A673 (cell line): ENCODE measurements around the gene FKBP5. TPM values are rescaled to one million over a fixed set of nuclear protein-coding genes. Genes with fewer than 3 reads are reported as not detected.
A peak's percentile ranks its signal among the peaks of the same experiment; 100 is the strongest.

Experiments used
- BruUV-seq: library from RNA; stranded (reverse); fragments of 400-500 nt; replicated peaks from 2 replicates; lab custom pipeline; 2021; lab: Mats Ljungman, UMichigan
- CTCF ChIA-PET: fragments of 300-600 bp; sonication (Branson Sonifier 250); formaldehyde crosslinking; loops from one replicate; lab custom pipeline; 2022; ENCODE audit warnings: antibody characterized with exemption; lab: Charles Lee
- POLR2A ChIA-PET: fragments of 300-600 bp; sonication (Branson Sonifier 250); formaldehyde crosslinking; loops from one replicate; lab custom pipeline; 2022; ENCODE audit warnings: antibody characterized with exemption; ENCODE audit not compliant: low non-redundant PET; lab: Charles Lee
- DNase-seq: peaks from one replicate; pipeline ENCODE4 v3.0.0-alpha.2; 2015; ENCODE audit warnings: low spot score
- H3K27ac ChIP-seq: fragments of 200-600 bp; sonication (generic); 2 replicates; pipeline ENCODE4 v1.5.1; 2016; ENCODE audit warnings: mixed run types, low read depth, mild to moderate bottlenecking, mixed read lengths, antibody characterized with exemption, low read length; ENCODE audit not compliant: poor library complexity, severe bottlenecking
- H3K27me3 ChIP-seq: fragments of 200-600 bp; sonication (generic); replicated peaks from 2 replicates; pipeline ENCODE4 v1.6.1; 2017; ENCODE audit warnings: mixed run types, low read depth, mild to moderate bottlenecking, mixed read lengths, antibody characterized with exemption, low read length; ENCODE audit not compliant: insufficient read depth, poor library complexity
- H3K36me3 ChIP-seq: fragments of 200-600 bp; sonication (generic); 2 replicates; pipeline ENCODE4 v1.6.1; 2016; ENCODE audit warnings: mixed run types, mild to moderate bottlenecking, mixed read lengths, antibody characterized with exemption, low read length; ENCODE audit not compliant: insufficient read depth, poor library complexity, severe bottlenecking
- H3K4me1 ChIP-seq: fragments of 200-600 bp; sonication (generic); 2 replicates; pipeline ENCODE4 v1.6.1; 2017; ENCODE audit warnings: mixed run types, mild to moderate bottlenecking, mixed read lengths, antibody characterized with exemption, low read length; ENCODE audit not compliant: insufficient read depth, poor library complexity, severe bottlenecking
- H3K4me3 ChIP-seq: fragments of 200-600 bp; sonication (generic); 2 replicates; pipeline ENCODE4 v1.5.1; 2016; ENCODE audit warnings: low read depth, mixed run types, mild to moderate bottlenecking, mixed read lengths, low read length; ENCODE audit not compliant: poor library complexity, severe bottlenecking
- H3K9me3 ChIP-seq: fragments of 200-600 bp; sonication (generic); 2 replicates; pipeline ENCODE4 v1.6.1; 2016; ENCODE audit warnings: mixed run types, low read depth, mild to moderate bottlenecking, mixed read lengths, antibody characterized with exemption, low read length; ENCODE audit not compliant: poor library complexity, severe bottlenecking
- EZH2 ChIP-seq: fragments of 200-600 bp; sonication (generic); IDR thresholded peaks from 2 replicates; pipeline ENCODE4 v1.6.1; 2017; ENCODE audit warnings: borderline replicate concordance, low read depth, mild to moderate bottlenecking, mixed read lengths, antibody characterized with exemption, low read length; ENCODE audit not compliant: poor library complexity, severe bottlenecking
- intact Hi-C: fragments of 100-400 bp; cut with micrococcal nuclease; formaldehyde crosslinking; loops from one replicate; pipeline ENCODE4 v1.10.0; 2022; ENCODE audit not compliant: unreplicated experiment
- total RNA-seq: library from RNA; stranded (reverse); gene quantifications from 2 replicates; pipeline ENCODE4 v1.2.3, GENCODE V29; 2021
- TF ChIP-seq, protein P1 (sequence below): fragments of 300-800, 200-600 bp; sonication (generic); conservative IDR thresholded peaks from 2 replicates; pipeline ENCODE4 v1.5.1; 2017; ENCODE audit warnings: low read depth, mild to moderate bottlenecking, antibody characterized with exemption, low read length, moderate library complexity, mixed read lengths

Gene FKBP5
- total RNA-seq, 1 experiment from 2014 or later = 20.4 TPM

- H3K4me3 ChIP-seq = no peak overlapping the region
- no peaks in the 10 kb centered on the region for H3K36me3 ChIP-seq
- DNase-seq = peak; percentile 78
- H3K9me3 ChIP-seq = no peaks in the 10 kb centered on the region
- ChIA-PET POLR2A (no interaction called here), CTCF (interaction anchor here (0.6 to 1.2 kb wide), 3 partner anchors 12 to 181 kb away, joined by 5 to 10 read pairs (median 5); no protein-coding TSS in a partner anchor)
- intact Hi-C loops = no loop called here
- H3K27me3 ChIP-seq = no peaks in the 10 kb centered on the region
- TF ChIP-seq, protein P1, sequence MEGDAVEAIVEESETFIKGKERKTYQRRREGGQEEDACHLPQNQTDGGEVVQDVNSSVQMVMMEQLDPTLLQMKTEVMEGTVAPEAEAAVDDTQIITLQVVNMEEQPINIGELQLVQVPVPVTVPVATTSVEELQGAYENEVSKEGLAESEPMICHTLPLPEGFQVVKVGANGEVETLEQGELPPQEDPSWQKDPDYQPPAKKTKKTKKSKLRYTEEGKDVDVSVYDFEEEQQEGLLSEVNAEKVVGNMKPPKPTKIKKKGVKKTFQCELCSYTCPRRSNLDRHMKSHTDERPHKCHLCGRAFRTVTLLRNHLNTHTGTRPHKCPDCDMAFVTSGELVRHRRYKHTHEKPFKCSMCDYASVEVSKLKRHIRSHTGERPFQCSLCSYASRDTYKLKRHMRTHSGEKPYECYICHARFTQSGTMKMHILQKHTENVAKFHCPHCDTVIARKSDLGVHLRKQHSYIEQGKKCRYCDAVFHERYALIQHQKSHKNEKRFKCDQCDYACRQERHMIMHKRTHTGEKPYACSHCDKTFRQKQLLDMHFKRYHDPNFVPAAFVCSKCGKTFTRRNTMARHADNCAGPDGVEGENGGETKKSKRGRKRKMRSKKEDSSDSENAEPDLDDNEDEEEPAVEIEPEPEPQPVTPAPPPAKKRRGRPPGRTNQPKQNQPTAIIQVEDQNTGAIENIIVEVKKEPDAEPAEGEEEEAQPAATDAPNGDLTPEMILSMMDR = no peak
- TF ChIP-seq EZH2 = no peak
- peak overlapping the region; percentile 41 for H3K27ac ChIP-seq
- peaks cover 14% of the 10 kb centered on the region for H3K4me1 ChIP-seq
- no TSS peak for BruUV-seq
These were observed 154.1 kb downstream of the FKBP5 start for GRCh38 chr6:35534407-35535170.

- Histone ChIP-seq H3K9me3 (no peaks in the 10 kb centered on the region), H3K27ac (peak overlapping the region; percentile 41), H3K27me3 (no peaks in the 10 kb centered on the region), H3K36me3 (no peaks in the 10 kb centered on the region), H3K4me1 (peaks cover 14% of the 10 kb centered on the region), H3K4me3 (no peak overlapping the region)
- DNase-seq = no peak
- POLR2A ChIA-PET = no interaction called here
- intact Hi-C loops = no loop called here
- CTCF ChIA-PET = interaction anchor here (1.2 kb wide), 1 partner anchor 11 kb away, joined by 10 read pairs; no protein-coding TSS in a partner anchor
- TF ChIP-seq, protein P1 = no peak
- no TSS peak for BruUV-seq
These were observed 154.7 kb downstream of the FKBP5 start for GRCh38 chr6:35533981-35534380.

- BruUV-seq = no TSS peak
- intact Hi-C loops = no loop called here
- no peaks in the 10 kb centered on the region for H3K9me3 ChIP-seq
- no peaks in the 10 kb centered on the region for H3K36me3 ChIP-seq
- peaks cover 14% of the 10 kb centered on the region for H3K4me1 ChIP-seq
- TF ChIP-seq, protein P1 = no peak
- TF ChIP-seq EZH2 = no peak
- H3K27me3 ChIP-seq = no peaks in the 10 kb centered on the region
- no peak overlapping the region for H3K4me3 ChIP-seq
- CTCF ChIA-PET = no interaction called here
- no peak overlapping the region for H3K27ac ChIP-seq
- DNase-seq = no peak
- POLR2A ChIA-PET = interaction anchor here (0.7 kb wide), 1 partner anchor 27 kb away, joined by 3 read pairs; no protein-coding TSS in a partner anchor
These were observed 156.6 kb downstream of the FKBP5 start for GRCh38 chr6:35532126-35532525.
